ENCODE data around the gene BRINP1. TPM values are rescaled to one million over a fixed set of nuclear protein-coding genes. Genes with fewer than 3 reads are reported as not detected.

Gene BRINP1
- total RNA-seq, 1 donor from 2014 or later, result 0.27 TPM

- ATAC-seq (no peak), DNase-seq (no peak)
- intact Hi-C loops (cut with micrococcal nuclease), result no loop called here
Measured at GRCh38 chr9:119349351-119349825, 19.8 kb downstream of the BRINP1 start.

DNA sequence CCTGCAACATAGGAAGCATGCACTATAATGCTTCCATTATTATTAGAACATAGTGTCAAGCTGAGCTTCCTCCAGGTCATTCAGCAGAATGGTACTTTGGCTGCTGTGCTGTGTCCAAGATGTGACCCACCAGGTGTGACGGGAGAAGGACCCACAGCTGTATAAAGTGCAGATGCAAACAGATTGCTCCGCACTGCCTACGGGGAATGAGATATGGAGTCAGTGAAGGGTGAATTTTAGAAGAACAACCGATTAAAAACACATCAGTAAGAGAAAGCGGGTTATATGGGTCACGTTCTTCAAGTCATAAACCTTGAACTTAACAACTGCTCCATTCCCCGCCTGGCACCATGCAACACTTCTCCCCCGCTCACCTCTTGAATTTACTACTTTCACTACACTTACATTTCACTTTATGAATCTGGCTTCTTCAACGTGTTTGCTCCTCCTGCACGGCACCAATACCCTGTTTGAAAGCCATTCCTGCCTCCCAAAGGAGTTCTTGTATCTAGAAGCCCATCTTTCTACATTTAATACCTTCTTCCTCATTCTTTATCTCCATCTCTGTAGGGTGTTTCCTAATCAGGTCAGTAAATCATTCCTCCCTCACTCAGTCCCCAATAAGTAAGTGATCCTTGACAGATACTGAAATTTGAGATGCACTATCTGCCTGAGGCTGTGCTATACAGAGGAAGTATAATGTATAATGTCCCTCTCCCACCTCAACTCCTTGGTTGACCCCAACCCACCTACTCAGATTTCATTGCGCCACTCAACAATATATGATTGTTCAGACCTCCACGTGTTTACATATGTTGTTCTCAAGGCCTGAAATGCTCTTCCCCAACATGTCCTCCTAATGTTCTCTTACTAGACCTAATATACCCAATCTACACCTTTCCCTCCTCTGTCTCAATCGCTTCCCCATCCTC, 25.9 kb downstream of the BRINP1 start:
- DNase-seq, result no peak
- intact Hi-C loops (cut with micrococcal nuclease), result no loop called here
- no peak for ATAC-seq

GRCh38 chr9:119339056-119339455, 30.2 kb downstream of the BRINP1 start:
- no peak for ATAC-seq
- intact Hi-C loops (cut with micrococcal nuclease), result no loop called here
- DNase-seq, result no peak

DNA sequence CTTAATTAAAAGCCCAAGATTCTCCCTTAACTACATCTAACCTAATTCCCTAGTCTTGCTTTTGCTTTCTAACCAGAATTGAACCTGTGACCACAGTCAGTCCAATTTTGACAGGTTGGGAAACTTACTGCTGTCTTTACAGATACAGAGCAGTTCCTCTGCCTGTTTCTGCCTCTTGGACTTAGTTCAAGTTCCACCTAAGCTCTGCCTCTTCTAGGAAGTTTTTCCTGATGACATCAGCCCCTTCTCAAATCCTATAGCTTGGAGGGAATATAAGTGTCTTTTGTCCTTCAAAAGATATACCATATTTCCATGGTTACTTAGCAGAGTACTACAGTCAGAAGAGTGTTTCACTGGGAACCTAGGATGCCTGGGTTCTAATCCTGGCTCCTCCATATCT, 31.7 kb downstream of the BRINP1 start:
- ATAC-seq, result no peak
- intact Hi-C loops (cut with micrococcal nuclease), result no loop called here
- no peak for DNase-seq

DNA sequence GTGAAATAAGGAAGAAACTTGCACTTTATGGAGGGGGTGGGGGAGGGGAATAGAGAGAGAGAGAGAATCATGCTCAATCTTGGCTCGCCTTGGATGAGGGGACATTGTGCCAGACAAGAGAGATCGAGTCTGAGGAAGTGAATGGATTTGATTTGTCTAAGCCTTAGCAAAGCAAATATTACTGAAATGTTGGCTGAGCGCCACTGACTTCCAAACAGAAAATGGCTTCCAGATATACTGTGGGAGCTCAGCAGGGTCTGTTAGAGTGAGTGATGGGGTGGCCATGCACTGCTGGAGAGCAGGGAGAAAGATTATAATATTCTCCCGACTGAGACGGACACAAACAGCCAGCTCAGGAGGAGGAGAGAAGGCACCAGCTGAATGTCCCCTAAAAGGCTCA, 34.5 kb downstream of the BRINP1 start:
- intact Hi-C loops (cut with micrococcal nuclease), result no loop called here
- no peak for ATAC-seq
- DNase-seq, result no peak

DNA sequence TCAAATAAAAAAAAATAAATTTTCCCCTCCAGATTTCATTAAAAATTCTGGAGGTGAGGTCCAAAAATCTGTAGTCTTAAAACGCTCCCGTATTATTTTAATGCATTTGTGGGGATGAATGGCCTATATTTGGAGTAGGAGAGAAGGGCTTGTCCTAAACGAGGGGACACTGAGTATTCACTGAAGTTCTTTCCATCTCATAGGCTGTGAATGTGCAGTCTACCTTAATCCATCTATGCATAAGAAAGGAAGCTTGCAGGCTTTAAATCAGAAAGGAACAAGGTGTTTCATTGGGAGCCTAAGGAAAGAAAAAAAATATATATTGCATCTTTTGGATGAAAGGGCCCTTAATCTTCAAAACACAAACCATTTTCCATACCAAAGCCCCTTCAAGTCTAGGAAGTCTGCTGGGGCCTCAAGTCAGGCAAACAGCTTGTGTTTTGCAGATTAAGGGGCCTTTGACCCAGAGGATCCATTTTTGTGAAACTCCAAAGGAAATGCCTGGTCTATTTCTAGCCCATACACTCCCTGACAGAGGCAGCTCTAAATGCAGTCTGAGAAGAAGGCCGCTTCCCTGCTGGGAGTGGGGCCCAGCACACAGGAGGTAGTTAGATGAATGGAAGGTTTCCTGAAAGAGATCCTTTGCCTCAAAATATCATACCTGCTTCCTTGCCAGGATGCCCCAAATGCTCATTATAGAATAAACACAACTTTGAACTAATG, 35.6 kb downstream of the BRINP1 start:
- intact Hi-C loops (cut with micrococcal nuclease), result no loop called here
- DNase-seq (no peak), ATAC-seq (no peak)

GRCh38 chr9:119332522-119332921, 36.7 kb downstream of the BRINP1 start:
- ATAC-seq, result no peak
- DNase-seq, result no peak
- intact Hi-C loops (cut with micrococcal nuclease), result no loop called here

DNA sequence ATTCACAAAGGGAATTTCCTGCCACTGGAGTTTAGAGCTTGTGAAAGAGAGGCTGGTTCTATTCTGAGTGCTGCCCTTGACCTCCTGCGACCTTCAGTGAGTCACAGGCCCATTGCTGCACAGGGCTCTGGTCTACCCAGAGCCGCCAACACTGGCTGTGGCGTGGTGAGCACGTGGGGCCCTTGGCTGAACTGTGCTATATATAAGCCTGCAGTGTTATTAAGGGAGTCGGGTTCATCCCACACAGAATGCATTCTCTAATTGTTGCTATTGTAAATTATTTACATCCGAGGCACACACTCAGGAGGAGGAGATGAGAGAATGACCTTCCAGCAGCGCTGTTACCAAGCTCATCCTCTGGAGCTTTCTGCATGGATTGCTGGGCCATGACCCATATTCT, 47.1 kb downstream of the BRINP1 start:
- intact Hi-C loops (cut with micrococcal nuclease), result no loop called here
- ATAC-seq, result peak; percentile 98
- peak; percentile 60 for DNase-seq

DNA sequence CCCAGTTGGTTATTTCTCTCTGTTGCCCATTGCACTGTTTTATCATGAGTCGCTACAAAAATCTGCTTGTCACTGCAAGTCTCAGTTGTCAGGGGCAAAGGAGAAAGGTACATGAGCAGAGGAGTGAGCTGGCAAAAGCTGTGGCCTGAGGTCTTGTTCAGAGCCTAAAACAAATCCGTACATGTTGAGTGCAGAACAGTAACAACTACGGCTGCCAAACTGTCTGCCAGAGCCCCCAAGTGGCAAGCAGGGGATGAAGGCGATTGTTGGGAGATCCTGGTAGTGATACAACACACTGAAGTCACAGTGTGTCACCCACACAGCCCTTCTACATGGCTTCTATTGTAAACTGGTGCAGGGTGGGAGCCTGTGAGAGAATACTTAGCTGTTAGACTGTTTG, 50.9 kb downstream of the BRINP1 start:
- ATAC-seq (no peak), DNase-seq (no peak)
- intact Hi-C loops (cut with micrococcal nuclease), result no loop called here

DNA sequence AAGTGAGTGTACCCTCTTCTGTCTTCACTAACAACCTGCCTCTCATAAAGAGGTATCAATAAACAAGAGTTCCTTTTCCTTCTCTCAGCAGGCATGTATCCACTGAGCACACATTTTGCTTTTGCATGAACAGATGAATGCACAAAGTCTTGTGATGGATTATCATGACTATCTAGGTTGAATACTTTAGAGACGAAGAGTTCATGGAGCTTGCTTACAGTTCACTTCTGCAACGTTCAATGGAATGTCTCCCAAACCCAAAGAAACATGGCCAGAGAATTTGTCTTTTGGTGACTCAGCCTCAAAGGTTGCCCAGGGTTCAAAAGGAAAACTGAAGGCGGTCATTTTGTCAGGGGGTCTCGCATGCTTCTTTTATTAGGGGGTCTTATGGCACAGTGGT, 55.4 kb downstream of the BRINP1 start:
- intact Hi-C loops (cut with micrococcal nuclease), result no loop called here
- no peak for DNase-seq
- no peak for ATAC-seq

DNA sequence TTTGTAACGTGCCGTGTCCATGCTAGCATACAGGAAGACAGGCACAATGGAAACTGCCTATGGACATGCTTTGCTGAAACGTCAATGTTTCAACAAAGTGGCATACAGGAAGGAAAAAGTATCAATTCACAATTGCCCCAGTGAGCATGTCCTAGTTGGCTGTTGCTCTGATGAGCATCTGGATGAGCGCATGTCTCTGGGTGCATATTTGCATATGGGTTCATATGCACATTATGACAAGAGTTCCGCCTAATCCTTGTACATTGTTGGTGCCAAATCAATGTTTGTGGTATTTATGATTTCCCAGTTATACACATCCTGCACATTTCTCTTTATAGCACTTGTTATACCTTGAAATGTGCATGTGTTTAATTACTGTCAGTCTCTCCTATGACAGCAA, 58.5 kb downstream of the BRINP1 start:
- ATAC-seq (no peak), DNase-seq (no peak)
- intact Hi-C loops (cut with micrococcal nuclease), result no loop called here

- intact Hi-C loops (cut with micrococcal nuclease), result no loop called here
- DNase-seq, result no peak
- no peak for ATAC-seq
Measured at GRCh38 chr9:119307471-119307870, 61.8 kb downstream of the BRINP1 start.

GRCh38 chr9:119304555-119304954, 64.7 kb downstream of the BRINP1 start:
- intact Hi-C loops (cut with micrococcal nuclease), result no loop called here
- ATAC-seq (no peak), DNase-seq (no peak)

GRCh38 chr9:119302988-119303698, 66.1 kb downstream of the BRINP1 start:
- intact Hi-C loops (cut with micrococcal nuclease), result no loop called here
- no peak for DNase-seq
- ATAC-seq, result no peak

GRCh38 chr9:119298076-119298853, 71.0 kb downstream of the BRINP1 start:
- ATAC-seq, result no peak
- no peak for DNase-seq
- intact Hi-C loops (cut with micrococcal nuclease), result no loop called here

DNA sequence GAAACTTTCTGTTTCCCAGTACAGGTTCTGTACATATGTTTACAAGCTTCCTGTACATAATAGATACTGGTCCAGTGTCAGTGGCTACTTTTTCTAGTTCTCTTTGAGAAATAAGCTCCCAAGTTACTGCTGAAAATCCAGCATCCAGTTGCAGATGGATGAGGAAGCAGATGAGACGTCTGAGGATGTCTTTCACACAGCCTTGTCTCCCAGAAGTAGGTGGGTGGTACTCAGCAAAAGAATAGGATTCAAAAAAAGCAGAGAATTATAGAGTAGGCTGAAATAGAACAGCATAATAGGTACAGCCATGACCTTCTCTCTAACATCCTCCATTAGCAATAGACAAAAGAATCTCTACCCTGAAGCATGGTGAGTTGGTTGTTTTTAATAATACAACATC, 77.7 kb downstream of the BRINP1 start:
- intact Hi-C loops (cut with micrococcal nuclease), result no loop called here
- ATAC-seq (no peak), DNase-seq (no peak)

DNA sequence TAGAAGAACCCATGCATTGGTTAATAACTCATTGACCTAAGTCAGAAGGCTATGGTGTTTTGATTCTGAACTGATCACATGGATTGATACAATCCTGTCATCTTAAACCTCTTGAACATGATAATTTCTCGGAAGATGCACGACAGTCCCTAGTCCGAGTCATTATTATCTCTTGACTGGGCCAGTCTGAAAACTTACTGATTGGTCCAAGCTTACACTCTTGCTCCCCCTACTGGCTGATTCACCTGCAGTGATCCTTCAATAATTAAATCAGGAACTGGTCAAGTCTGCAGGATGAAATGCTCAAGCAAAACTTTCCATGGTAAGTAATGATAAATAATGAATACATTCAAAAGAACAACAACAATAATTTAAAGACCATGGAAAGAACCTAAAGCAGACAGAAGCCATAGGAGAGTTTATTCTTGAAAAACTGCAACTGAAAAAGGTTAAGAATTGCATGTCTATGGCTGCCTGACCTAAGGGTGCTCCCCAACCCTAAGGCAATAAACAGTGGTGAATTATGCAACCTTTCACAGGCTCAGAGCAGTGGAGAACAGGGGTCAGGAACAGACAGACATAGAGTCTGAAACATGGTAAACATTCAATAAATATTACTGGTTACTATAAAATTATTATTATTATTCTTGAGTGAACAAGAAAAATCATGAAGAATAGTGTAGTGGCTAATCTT, 79.3 kb downstream of the BRINP1 start:
- DNase-seq, result no peak
- intact Hi-C loops (cut with micrococcal nuclease), result loop anchor here (1.0 to 10.0 kb wide), 2 partner anchors 295 to 461 kb away; no protein-coding TSS in a partner anchor
- ATAC-seq, result peak; percentile 65

DNA sequence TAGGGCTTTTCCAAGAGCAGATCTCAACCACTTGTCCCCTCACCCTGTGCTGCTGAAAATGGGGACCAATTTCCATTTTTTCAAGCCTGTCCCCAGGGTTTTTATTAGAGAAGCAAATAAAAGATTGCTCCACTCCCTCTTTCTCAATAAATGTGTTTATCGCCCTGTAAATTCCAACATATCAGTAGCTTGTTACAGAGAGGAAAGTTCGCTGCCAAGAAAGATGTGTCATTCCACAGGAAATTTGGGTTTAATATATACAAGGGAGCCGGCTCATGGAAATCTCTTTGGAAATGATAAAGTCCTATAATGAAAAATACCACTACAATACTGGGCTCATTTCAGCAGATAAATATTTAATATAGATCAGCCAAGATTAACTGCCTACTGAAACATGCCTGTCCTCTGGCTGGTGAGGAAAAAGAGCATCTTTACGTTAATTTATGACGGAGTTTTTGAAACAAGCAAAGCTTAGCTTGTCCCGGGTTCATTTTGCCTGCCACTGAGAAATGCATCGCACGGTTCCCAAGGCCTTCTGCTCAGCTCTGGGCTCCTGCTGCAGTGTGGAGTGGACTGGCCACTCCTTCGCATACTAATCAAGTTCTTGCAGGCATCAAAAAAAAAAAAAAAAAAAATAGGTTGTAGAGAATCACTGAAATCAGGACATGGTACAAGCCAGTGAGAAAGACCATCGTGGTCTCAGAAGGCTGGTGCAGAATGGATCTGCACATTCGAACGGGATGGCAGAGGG, 84.5 kb downstream of the BRINP1 start:
- ATAC-seq (no peak), DNase-seq (no peak)
- intact Hi-C loops (cut with micrococcal nuclease), result loop anchor here (10.0 kb wide), 1 partner anchor 290 kb away; no protein-coding TSS in a partner anchor
